ENCODE results near the gene UNKL.

UNKL gene

DNA sequence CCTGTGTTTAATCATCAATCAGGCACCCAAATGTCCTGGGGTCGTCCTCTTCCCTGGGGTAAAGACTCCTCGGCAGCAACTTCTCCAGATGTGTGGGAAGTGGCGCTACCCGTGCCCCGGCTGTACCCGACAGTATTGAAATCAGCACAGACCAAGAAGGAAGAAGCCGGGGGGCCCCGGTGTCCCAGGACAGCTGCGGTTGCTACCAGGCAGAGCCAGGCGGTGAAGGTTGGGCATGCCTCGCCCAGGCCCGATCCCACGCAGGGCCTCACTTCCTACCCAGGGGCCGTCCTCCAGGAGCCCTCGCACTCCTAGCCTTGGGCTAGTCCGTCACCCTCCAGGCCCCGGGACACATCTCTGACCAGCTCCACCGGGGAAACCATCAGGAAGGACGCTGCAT is 38.8 kb upstream of the UNKL start:
- 93 to 97% methylated on average over 13 to 19 of the region's 19 CpGs for whole genome bisulfite sequencing, 2 experiments (ENCODE audit: insufficient coverage in 2 of 2)
- Histone ChIP-seq H3K27ac (ENCODE audit: low read depth, low read length, severe bottlenecking) (no peak overlapping the region), H3K4me3 (ENCODE audit: extremely low read depth, insufficient read depth, low read length, poor library complexity, severe bottlenecking) (no peak overlapping the region), H3K4me1 (ENCODE audit: control insufficient read depth, insufficient read depth, low read length, poor library complexity, severe bottlenecking) (no peaks in the 10 kb centered on the region), H3K9me3 (ENCODE audit: control insufficient read depth, low read length) (no peaks in the 10 kb centered on the region), H3K36me3 (ENCODE audit: control insufficient read depth, insufficient read depth, low read length) (peaks cover 63% of the 10 kb centered on the region)

DNA sequence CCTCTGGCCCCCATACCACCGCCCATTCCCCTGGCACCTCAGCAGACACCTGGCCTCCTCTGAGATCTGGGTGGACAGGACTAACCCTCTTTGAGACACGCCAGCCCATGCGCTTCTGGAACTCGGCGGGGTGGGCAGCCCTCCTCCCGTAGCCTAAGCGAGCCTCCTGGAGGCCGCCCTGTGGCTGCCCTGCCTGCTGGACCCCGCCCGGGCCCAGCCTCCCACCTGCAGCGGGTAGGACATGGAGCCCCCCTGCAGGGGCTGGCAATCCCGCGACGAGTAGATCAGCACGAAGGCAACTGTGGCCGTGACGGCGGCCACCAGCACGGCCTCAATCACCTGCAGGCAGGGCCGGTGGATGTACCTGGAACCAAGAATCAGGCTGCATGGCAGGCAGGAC is 38.0 kb upstream of the UNKL start:
- H3K4me1 ChIP-seq (ENCODE audit: control insufficient read depth, insufficient read depth, low read length, poor library complexity, severe bottlenecking) = no peaks in the 10 kb centered on the region
- peaks cover 55% of the 10 kb centered on the region for H3K36me3 ChIP-seq (ENCODE audit: control insufficient read depth, insufficient read depth, low read length)
- WGBS, 2 experiments (ENCODE audit: insufficient coverage in 2 of 2) = 93% methylated on average over 19 to 20 of the region's 20 CpGs
- H3K27ac ChIP-seq (ENCODE audit: low read depth, low read length, severe bottlenecking) = no peak overlapping the region
- H3K4me3 ChIP-seq (ENCODE audit: extremely low read depth, insufficient read depth, low read length, poor library complexity, severe bottlenecking) = no peak overlapping the region
- H3K9me3 ChIP-seq (ENCODE audit: control insufficient read depth, low read length) = no peaks in the 10 kb centered on the region

- Histone ChIP-seq H3K9me3 (ENCODE audit: control insufficient read depth, low read length) (no peaks in the 10 kb centered on the region), H3K4me1 (ENCODE audit: control insufficient read depth, insufficient read depth, low read length, poor library complexity, severe bottlenecking) (no peaks in the 10 kb centered on the region), H3K4me3 (ENCODE audit: extremely low read depth, insufficient read depth, low read length, poor library complexity, severe bottlenecking) (no peak overlapping the region), H3K27ac (ENCODE audit: low read depth, low read length, severe bottlenecking) (no peak overlapping the region), H3K36me3 (ENCODE audit: control insufficient read depth, insufficient read depth, low read length) (peaks cover 52% of the 10 kb centered on the region)
- WGBS, 2 experiments (ENCODE audit: insufficient coverage in 2 of 2) = 95 to 97% methylated on average over 22 to 34 of the region's 34 CpGs
Measured at GRCh38 chr16:1451702-1452392, 37.3 kb upstream of the UNKL start.

DNA sequence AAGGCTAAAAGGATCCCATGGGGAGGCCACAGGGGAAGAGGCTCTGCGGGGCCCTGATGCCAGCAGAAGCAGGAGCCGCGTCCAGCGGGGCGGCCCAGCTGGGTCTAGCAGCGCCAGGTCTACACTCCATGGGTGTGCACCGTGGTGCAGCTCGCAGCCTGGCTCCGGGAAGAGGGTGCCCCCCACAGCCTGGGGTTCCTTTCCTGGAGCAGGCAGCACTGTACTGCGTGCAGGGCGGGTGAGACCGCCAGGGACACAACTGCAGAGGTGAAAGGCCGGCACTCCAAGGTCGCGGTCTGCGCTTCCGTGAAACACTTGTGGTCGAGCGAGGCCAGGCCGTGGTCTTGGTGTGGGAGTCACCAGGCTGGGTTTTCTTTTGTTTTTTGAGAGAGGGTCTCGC is 36.3 kb upstream of the UNKL start:
- Histone ChIP-seq H3K4me1 (ENCODE audit: control insufficient read depth, insufficient read depth, low read length, poor library complexity, severe bottlenecking) (no peaks in the 10 kb centered on the region), H3K9me3 (ENCODE audit: control insufficient read depth, low read length) (no peaks in the 10 kb centered on the region), H3K36me3 (ENCODE audit: control insufficient read depth, insufficient read depth, low read length) (peaks cover 49% of the 10 kb centered on the region), H3K4me3 (ENCODE audit: extremely low read depth, insufficient read depth, low read length, poor library complexity, severe bottlenecking) (no peak overlapping the region), H3K27ac (ENCODE audit: low read depth, low read length, severe bottlenecking) (no peak overlapping the region)
- WGBS, 2 experiments (ENCODE audit: insufficient coverage in 2 of 2) = 93 to 97% methylated on average over 20 to 21 of the region's 21 CpGs

- H3K4me1 ChIP-seq (ENCODE audit: control insufficient read depth, insufficient read depth, low read length, poor library complexity, severe bottlenecking) = no peaks in the 10 kb centered on the region
- no peak overlapping the region for H3K27ac ChIP-seq (ENCODE audit: low read depth, low read length, severe bottlenecking)
- H3K36me3 ChIP-seq (ENCODE audit: control insufficient read depth, insufficient read depth, low read length) = peaks cover 43% of the 10 kb centered on the region
- WGBS, 2 experiments (ENCODE audit: insufficient coverage in 2 of 2) = 93 to 95% methylated on average over 28 to 29 of the region's 29 CpGs
- H3K4me3 ChIP-seq (ENCODE audit: extremely low read depth, insufficient read depth, low read length, poor library complexity, severe bottlenecking) = no peak overlapping the region
- no peaks in the 10 kb centered on the region for H3K9me3 ChIP-seq (ENCODE audit: control insufficient read depth, low read length)
Measured at GRCh38 chr16:1450218-1450617, 35.7 kb upstream of the UNKL start.

DNA sequence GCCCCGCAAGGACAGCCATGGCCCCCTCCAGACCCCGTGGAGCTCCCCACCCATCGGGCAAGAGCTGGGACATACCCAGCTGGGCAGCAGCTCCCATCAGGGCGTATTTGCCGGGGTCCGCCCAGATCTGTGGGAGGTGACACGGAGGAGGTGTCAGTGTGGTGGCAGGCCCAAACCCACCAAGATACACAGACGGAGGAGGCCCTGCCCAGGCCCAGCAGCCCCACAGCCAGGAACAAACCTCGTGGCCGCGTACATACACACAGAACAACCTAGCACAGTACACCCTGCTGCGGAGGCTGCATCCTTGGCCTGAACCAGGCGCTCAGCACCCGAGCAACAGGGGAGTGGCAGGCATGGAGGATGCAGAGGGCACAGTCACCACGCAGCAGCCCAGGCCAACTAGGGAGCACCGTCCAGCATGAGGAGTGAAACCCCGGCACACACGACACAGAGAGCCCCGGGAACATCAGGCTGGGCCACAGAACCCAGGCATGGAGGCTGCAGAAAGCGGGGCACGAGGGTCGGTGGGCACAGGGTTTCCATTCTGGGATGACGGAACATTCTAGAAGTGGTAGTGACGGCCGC is 34.8 kb upstream of the UNKL start:
- Histone ChIP-seq H3K27ac (ENCODE audit: low read depth, low read length, severe bottlenecking) (no peak overlapping the region), H3K36me3 (ENCODE audit: control insufficient read depth, insufficient read depth, low read length) (peaks cover 34% of the 10 kb centered on the region), H3K4me1 (ENCODE audit: control insufficient read depth, insufficient read depth, low read length, poor library complexity, severe bottlenecking) (no peaks in the 10 kb centered on the region), H3K9me3 (ENCODE audit: control insufficient read depth, low read length) (no peaks in the 10 kb centered on the region), H3K4me3 (ENCODE audit: extremely low read depth, insufficient read depth, low read length, poor library complexity, severe bottlenecking) (no peak overlapping the region)
- 97 to 99% methylated on average over 21 to 25 of the region's 25 CpGs for WGBS, 2 experiments (ENCODE audit: insufficient coverage in 2 of 2)

DNA sequence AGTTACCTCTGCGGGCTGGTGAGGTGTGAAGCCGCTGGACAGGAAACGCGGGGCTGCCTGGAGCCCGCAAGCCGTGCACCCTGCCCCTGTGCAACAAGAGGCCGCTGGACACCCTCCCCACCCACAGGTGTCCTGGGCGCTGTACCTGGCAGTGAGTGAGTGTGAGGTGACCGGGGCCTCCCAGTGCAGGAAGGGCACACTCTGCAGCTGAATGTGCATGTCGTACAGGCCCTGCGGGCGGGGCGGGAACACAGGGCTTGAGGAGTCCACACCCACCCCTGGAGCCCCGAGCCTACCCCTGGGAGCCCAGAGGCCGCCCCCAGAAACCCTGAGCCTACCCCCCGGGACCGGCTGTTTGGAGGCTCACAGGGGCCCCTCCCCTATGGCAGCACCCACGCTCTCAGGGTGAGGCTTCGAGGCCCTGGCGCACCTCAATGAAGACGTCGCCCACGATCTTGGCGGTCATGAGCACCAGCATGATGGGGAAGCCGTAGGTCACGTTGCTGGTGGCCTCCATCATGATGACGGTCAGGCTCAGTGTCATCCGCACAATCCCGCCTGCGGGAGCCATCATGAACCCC is 34.1 kb upstream of the UNKL start:
- Histone ChIP-seq H3K4me3 (ENCODE audit: extremely low read depth, insufficient read depth, low read length, poor library complexity, severe bottlenecking) (no peak overlapping the region), H3K27ac (ENCODE audit: low read depth, low read length, severe bottlenecking) (no peak overlapping the region), H3K36me3 (ENCODE audit: control insufficient read depth, insufficient read depth, low read length) (peaks cover 29% of the 10 kb centered on the region), H3K9me3 (ENCODE audit: control insufficient read depth, low read length) (no peaks in the 10 kb centered on the region), H3K4me1 (ENCODE audit: control insufficient read depth, insufficient read depth, low read length, poor library complexity, severe bottlenecking) (no peaks in the 10 kb centered on the region)
- WGBS, 2 experiments (ENCODE audit: insufficient coverage in 2 of 2) = 90 to 94% methylated on average over 28 of the region's 30 CpGs

GRCh38 chr16:1447965-1448364 is 33.5 kb upstream of the UNKL start:
- Histone ChIP-seq H3K4me1 (ENCODE audit: control insufficient read depth, insufficient read depth, low read length, poor library complexity, severe bottlenecking) (no peaks in the 10 kb centered on the region), H3K36me3 (ENCODE audit: control insufficient read depth, insufficient read depth, low read length) (peaks cover 25% of the 10 kb centered on the region), H3K27ac (ENCODE audit: low read depth, low read length, severe bottlenecking) (no peak overlapping the region), H3K9me3 (ENCODE audit: control insufficient read depth, low read length) (no peaks in the 10 kb centered on the region), H3K4me3 (ENCODE audit: extremely low read depth, insufficient read depth, low read length, poor library complexity, severe bottlenecking) (no peak overlapping the region)
- WGBS, 2 experiments (ENCODE audit: insufficient coverage in 2 of 2) = 97% methylated on average over 8 to 11 of the region's 11 CpGs

DNA sequence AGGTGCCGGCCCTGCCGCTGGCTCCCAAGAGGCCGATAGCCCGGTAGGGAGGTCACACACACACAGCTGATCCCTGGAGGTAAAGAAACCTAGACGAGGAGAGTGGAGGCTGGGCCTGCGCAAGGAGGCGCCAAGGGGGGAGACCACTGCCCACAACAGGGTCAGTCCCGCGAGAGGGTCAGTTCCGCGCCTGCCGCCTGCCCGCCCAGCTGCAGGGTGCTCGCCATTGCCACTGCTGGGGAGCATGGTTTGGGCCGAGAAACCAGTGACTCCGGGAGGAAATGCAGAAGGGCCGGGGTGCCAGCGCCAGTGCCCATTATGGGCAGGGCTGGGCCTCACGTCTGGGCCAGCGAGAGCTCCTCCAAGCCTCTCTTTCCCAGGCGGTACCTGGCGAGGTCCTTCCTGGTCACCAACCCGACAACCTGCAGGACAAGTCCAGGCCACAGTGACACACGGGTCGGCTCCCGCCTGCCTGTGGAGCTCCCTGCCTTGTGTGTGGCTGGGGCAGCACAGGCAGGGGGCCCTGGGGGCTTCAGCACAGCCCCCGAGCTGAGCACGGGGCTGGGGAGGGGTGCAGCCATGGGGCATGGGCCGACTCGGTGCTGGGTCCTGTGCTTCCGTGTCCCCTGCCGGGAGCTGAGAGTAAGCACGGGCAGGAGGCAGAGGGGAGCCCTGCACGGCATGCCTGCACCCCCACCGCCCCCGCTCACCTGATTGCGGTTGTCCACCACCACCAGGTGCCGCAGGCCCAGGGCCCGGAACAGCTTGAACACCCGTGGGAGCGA is 32.0 kb upstream of the UNKL start:
- no peaks in the 10 kb centered on the region for H3K9me3 ChIP-seq (ENCODE audit: control insufficient read depth, low read length)
- H3K27ac ChIP-seq (ENCODE audit: low read depth, low read length, severe bottlenecking) = no peak overlapping the region
- H3K4me3 ChIP-seq (ENCODE audit: extremely low read depth, insufficient read depth, low read length, poor library complexity, severe bottlenecking) = no peak overlapping the region
- no peaks in the 10 kb centered on the region for H3K4me1 ChIP-seq (ENCODE audit: control insufficient read depth, insufficient read depth, low read length, poor library complexity, severe bottlenecking)
- H3K36me3 ChIP-seq (ENCODE audit: control insufficient read depth, insufficient read depth, low read length) = peaks cover 12% of the 10 kb centered on the region
- WGBS, 2 experiments (ENCODE audit: insufficient coverage in 2 of 2) = 95 to 96% methylated on average over 37 to 41 of the region's 41 CpGs

GRCh38 chr16:1445518-1446203 is 31.2 kb upstream of the UNKL start:
- Histone ChIP-seq H3K27ac (ENCODE audit: low read depth, low read length, severe bottlenecking) (no peak overlapping the region), H3K9me3 (ENCODE audit: control insufficient read depth, low read length) (no peaks in the 10 kb centered on the region), H3K36me3 (ENCODE audit: control insufficient read depth, insufficient read depth, low read length) (peaks cover 6% of the 10 kb centered on the region), H3K4me3 (ENCODE audit: extremely low read depth, insufficient read depth, low read length, poor library complexity, severe bottlenecking) (no peak overlapping the region), H3K4me1 (ENCODE audit: control insufficient read depth, insufficient read depth, low read length, poor library complexity, severe bottlenecking) (no peaks in the 10 kb centered on the region)
- WGBS, 2 experiments (ENCODE audit: insufficient coverage in 2 of 2) = 94 to 97% methylated on average over 21 to 24 of the region's 25 CpGs

All from mesodermal cell (in vitro differentiated cells).